SK-MEL-5 (cell line): ENCODE data around the gene TMCC1. TPM values are rescaled to one million over a fixed set of nuclear protein-coding genes. Genes with fewer than 3 reads are reported as not detected.

Experiments
- DNase-seq: peaks from one replicate; pipeline ENCODE4 v3.0.0-alpha.2; 2016; ENCODE audit warnings: low read depth, low spot score
- in situ Hi-C: cut with HindIII; loops from 2 replicates; pipeline ENCODE4 v1.10.0; 2016; ENCODE audit warnings: low sequenced_read_pairs, high pct_unique_total_duplicates, low pct_unique_long_range_greater_than_20kb
- total RNA-seq: library from RNA; depleted of rRNA; stranded (reverse); fragments of >200 nt; shearing (Covaris generic); gene quantifications from 2 replicates; pipeline ENCODE4 v1.2.3, GENCODE V29; 2014

TMCC1 gene
- total RNA-seq, 1 experiment from 2014 or later = 9.2 TPM

DNA sequence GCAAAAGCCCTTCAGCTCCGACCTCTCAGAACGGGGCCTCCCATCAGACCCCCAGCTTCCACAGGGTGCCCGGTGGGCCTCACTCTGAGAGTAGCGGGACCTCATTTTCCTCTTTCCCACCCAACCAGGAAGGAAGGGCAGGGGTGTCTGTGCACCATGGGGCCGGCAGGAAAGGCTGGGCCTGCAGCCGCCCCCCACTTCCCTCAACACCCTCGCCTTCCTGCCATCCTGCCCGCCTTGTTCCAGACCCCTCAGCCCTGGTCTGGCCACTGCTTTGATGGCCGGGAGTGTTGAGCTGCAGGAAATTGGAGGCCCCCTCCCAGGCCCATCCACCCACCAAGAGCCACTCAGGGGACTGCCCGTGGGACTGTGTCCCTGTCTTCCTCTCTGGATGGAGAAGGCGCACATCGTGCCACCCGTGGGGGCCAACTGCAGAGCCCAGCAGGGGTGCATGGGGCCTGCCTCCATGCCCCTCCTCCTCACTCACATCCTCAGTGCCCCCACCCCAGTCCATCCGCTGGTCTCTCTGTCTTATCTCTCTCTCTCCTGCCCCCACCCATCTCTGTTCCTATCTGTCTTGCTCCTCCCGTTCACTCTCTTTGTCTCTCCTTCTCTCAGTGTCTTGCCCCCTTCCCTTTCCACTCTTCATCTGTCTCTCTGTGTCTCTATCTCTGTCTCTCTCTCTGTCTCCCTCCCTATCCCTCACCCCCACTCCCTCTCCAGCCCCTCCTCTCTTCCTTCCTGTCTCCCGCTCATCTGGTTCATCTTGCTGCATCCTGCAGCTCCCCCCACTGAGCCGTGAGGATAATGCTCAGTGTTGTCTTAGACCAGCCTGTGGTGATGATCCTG lies 285.2 kb downstream of the TMCC1 start:
- in situ Hi-C loops = no loop called here
- peak; percentile 70 for DNase-seq

DNA sequence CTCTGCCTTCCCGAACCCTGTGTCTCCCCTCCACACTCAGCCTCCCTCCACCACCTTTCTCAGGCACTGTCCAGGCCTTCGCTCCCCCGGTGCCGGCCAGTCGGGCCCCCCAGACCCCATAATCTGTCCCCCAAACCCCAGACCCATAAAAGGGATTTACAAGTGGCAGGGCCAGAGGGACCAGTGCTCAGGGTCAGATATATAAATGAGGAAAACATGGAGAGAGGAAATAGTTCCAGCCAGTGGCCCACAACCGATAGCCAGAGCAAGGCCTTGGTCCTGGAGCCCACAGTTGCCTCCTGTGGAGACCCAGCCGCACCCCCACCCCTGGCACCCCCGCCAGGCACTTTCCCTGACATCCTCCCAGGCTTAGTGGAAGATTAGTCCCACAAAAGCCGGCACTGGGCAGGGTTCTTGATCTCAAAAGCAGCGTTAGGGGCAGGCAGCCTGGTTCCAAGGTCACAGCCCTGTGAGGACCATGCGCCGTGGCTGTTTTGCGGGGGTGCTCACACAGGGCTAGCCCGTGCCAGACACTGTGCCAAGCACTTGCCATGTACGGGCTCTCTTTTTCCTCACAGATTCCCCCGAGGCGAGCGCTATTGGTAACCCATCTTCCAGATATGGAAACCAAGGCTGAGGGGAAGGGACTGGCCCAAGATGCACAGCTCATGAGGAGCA lies 286.0 kb downstream of the TMCC1 start:
- DNase-seq = no peak
- in situ Hi-C loops = no loop called here

DNA sequence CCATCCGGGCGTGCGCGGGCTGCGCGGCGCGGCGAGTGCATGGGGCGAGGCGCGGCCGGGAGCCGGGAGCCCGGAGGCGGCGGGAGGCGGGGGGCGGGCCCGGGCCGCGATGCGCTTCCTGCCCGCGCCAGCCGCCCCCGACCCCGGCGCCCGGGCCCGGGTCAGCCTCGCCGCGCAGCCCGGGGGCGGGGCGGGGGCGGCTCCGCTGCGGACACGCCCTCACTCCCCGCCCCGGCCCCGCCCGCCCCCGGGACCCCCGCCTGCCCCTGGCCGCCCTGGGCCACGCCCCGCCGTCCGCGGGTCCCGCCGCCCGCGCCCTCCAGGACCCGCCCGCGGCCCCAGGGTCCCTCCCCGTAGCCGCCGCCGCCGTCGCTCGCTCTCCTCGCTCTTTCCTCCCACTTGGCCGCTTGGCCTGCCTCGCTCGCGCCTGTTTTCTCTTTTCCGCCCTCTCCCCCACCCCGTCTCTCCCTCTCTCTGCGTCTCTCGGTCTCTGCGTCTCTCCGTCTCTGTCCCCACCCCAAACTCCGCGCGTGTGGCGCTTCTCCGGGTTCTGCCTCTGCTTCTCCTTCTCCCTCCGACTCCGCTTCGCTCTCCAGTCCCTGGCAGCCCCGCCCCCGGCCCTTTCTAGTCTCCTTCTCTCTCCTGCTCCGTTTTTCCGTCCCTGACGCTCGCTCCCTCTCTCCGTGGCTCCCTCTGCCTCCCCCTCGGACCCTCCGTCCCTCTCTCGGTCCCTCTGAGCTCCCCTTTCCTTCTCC lies 286.7 kb downstream of the TMCC1 start, which contains the start of gene PLXND1:
TSS of gene PLXND1 (minus strand) at position 41 of the 755 bp plus-strand sequence. CDS start at position 4, 37 bp downstream.
- peak; percentile 60 for DNase-seq
- in situ Hi-C loops = no loop called here

GRCh38 chr3:129605922-129606635 lies 287.4 kb downstream of the TMCC1 start:
- DNase-seq = no peak
- in situ Hi-C loops = no loop called here

GRCh38 chr3:129605203-129605921 lies 288.1 kb downstream of the TMCC1 start:
- in situ Hi-C loops = no loop called here
- DNase-seq = no peak

DNA sequence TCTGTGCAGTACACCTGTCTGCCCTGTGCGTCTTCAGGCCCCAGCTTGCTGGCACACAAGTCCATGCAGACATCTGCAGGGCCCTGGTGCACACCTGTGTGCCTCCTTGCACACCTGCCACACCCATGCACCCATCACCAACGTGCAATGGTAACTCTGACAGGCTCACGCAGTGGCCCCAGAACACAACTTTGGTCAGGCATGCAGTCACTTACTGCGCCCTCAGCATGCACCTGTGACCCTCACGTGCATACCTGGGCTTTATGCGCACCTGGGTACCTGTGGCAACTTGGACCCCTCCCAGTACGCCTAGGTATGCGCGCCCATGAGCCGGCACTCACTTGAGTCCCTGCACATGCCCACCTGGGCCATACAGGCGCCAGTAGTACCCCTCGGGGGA lies 288.7 kb downstream of the TMCC1 start:
- DNase-seq = no peak
- in situ Hi-C loops = no loop called here

DNA sequence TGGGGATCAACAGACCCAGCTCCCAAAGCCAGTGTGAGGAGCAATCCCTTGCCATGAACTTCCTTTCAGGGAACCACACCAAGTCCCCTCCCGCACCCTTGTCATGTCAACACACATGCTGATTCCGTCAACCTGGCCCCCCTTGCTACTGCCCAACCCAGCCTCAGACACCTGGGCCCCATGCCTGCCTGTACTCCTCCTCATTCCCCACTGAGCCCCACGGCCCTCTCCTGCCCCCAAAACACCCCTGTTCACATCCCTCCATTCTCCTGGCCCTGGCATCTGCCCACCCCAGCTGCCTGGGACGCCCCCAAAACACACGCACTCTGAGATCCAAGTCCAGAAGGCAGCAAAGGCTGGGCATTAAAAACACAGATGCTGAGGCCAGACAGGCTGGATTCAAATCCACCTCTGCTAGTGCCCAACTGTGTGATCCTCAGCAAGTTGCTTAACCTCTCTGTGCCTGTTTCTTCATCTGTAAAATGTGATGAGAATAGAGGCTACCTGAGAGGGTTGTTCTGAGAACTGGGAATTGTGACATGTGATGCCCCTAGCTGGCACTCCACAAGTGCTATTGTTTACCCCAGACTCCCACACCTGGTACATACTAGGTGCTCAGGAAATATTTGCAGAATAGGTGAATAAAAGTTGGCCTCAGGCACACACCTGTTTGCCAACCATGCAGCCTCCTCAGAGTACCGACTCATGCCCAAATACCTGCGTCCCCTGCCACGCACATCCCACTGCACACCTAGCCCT lies 289.3 kb downstream of the TMCC1 start:
- no peak for DNase-seq
- in situ Hi-C loops = no loop called here

DNA sequence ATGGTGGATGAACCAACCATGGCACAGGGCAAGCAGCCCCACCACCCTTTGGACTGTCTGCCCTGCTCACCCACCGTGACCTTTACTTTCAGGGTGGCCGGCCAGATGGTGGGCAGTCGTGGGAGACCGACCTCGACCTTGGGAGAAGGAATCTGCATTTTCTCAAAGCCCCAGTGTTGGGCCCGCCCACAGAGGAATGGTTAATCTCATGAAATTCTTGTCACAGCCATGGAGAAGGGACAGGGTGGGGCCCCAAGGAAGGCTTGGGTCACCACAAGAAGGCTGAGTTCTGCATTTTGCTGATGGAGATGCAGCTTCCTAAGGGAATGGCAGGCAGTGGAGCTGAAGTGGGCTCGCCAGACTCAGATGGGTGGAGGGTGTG lies 290.0 kb downstream of the TMCC1 start:
- in situ Hi-C loops = no loop called here
- DNase-seq = no peak

GRCh38 chr3:129602730-129603560 lies 290.6 kb downstream of the TMCC1 start:
- in situ Hi-C loops = no loop called here
- no peak for DNase-seq

DNA sequence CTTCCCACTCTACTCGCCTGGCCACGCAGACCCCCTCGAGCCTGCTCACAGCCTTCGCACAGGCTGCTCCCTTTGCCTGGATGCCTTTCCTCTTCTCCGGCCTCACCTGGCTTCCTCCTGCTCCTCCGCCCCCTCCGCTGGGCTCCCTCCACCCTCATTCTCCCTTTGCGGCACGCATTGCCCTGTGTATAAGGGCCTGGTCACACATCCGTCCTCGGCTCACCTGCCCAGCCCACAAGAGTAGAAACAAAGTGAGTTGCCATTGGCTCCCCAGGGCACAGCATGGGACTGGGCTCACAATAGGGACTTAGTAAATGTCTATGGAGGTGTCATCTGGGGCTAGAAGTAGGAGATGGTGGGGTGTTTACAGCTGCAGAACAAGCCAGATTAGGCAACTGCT lies 291.2 kb downstream of the TMCC1 start:
- no peak for DNase-seq
- in situ Hi-C loops = no loop called here

DNA sequence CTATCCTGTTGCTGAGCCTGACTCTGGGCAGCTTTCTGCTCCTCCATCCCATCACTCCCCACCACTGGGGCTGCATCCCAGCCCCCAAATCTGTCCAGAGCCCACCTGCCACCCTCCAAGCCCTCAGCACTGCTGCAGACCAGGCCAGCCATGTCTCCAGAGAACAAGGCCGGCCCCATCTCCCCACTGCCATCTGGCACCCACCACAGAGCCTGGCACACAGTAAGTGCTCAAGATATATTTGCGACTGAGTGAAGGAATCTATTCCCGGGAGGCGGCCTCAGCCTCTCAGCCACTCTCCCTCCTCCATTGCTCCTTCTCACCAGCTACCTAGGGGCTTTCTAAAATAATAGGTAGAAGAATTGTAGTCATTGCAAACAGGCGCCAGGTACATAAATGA lies 291.8 kb downstream of the TMCC1 start:
- in situ Hi-C loops = no loop called here
- no peak for DNase-seq

DNA sequence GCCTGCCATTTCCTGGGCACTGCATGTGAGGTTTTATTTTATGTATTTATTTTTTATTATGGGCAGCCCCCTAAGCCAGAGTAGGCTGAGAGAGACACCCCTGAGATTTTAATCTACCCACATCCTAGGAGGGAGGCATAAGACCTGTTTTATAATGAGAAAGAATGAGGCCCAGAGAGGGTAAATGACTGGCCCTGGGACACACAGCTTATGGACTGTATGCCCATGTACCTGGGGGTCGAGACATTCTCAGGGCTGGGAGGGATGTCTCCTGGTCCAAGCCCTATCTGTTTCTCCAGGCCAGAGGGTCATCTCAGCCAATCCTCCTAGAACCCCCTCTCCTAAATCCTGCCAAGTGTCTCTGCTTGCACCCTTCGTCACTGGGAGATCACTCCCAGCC lies 293.2 kb downstream of the TMCC1 start:
- in situ Hi-C loops = no loop called here
- DNase-seq = no peak

DNA sequence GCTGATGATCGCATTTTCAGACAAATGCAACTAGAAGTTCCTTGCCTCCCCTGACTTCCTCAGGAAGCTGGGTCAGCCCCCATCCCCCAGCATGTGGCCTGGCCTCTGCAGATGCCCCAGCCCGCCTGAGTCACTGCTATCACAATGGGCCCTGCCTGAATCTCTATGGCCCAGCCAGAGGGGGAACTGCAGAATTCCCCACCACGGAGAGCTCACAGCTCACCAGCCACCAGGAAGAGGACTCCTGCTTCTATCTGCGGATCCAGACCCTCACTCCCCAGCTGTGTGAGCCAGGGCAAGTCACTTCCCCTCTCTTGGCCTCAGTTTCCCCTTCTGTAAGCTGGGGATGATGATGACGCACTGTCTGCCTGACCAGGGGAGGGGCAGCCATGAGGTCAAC lies 293.9 kb downstream of the TMCC1 start:
- in situ Hi-C loops = no loop called here
- no peak for DNase-seq

- in situ Hi-C loops = no loop called here
- no peak for DNase-seq
Measured at GRCh38 chr3:129599073-129599472, 294.4 kb downstream of the TMCC1 start.

GRCh38 chr3:129598484-129598883 lies 295.0 kb downstream of the TMCC1 start:
- in situ Hi-C loops = no loop called here
- DNase-seq = no peak

- DNase-seq = no peak
- in situ Hi-C loops = no loop called here
Measured at GRCh38 chr3:129598000-129598381, 295.5 kb downstream of the TMCC1 start.
